Fibroblast of pulmonary artery (primary cell): ENCODE results near the gene RABL6.
"Not testable (repeated sequence)": the region's sequence is repeated elsewhere in the genome, so short reads cannot be mapped to it uniquely, and the experiment has no call there.

ENCODE experiments used
- DNase-seq: peaks from one replicate; pipeline ENCODE4 v3.0.0-alpha.2; 2010; ENCODE audit warnings: low read depth
- H3K4me3 ChIP-seq: replicated peaks from 2 replicates; pipeline ENCODE4 v1.5.1; 2011; ENCODE audit warnings: low read depth, mild to moderate bottlenecking, control low read depth, low read length, moderate library complexity
- CTCF ChIP-seq: IDR thresholded peaks from 2 replicates; pipeline ENCODE4 v1.5.1; 2011; ENCODE audit warnings: mild to moderate bottlenecking, control low read depth, low read length, inconsistent platforms; ENCODE audit errors: missing control alignments

Gene RABL6

GRCh38 chr9:136837146-136837855, 29.6 kb downstream of the RABL6 start:
- TF ChIP-seq CTCF: no peak
- no peak overlapping the region for H3K4me3 ChIP-seq
- DNase-seq: no peak

- not testable (repeated sequence) for H3K4me3 ChIP-seq, DNase-seq
Measured at GRCh38 chr9:136837856-136838277, 30.1 kb downstream of the RABL6 start.

GRCh38 chr9:136838314-136839228, 30.8 kb downstream of the RABL6 start:
- no peak for TF ChIP-seq CTCF
- no peak overlapping the region for H3K4me3 ChIP-seq
- DNase-seq: no peak

- no peak overlapping the region for H3K4me3 ChIP-seq
- TF ChIP-seq CTCF: no peak
- no peak for DNase-seq
Measured at GRCh38 chr9:136839229-136840139, 31.7 kb downstream of the RABL6 start.

- TF ChIP-seq CTCF: no peak
- no peak overlapping the region for H3K4me3 ChIP-seq
- DNase-seq: no peak
Measured at GRCh38 chr9:136840140-136840876, 32.6 kb downstream of the RABL6 start.

- no peak for TF ChIP-seq CTCF
- peak; percentile 44 for DNase-seq
- no peak overlapping the region for H3K4me3 ChIP-seq
Measured at GRCh38 chr9:136840877-136841645, 33.3 kb downstream of the RABL6 start.

GRCh38 chr9:136841646-136842379, 34.1 kb downstream of the RABL6 start:
- H3K4me3 ChIP-seq: not testable (repeated sequence)

More at GRCh38 chr9:136841646-136842379, 34.1 kb downstream of the RABL6 start:
- DNase-seq: not testable (repeated sequence)
